Measurements from ENCODE around the gene DNAJC4. TPM values are rescaled to one million over a fixed set of nuclear protein-coding genes. Genes with fewer than 3 reads are reported as not detected.
A peak's percentile ranks its signal among the peaks of the same experiment; 100 is the strongest.

DNAJC4 gene
- total RNA-seq, 2 donors from 2014 or later = 55.8 to 63.8 TPM

DNA sequence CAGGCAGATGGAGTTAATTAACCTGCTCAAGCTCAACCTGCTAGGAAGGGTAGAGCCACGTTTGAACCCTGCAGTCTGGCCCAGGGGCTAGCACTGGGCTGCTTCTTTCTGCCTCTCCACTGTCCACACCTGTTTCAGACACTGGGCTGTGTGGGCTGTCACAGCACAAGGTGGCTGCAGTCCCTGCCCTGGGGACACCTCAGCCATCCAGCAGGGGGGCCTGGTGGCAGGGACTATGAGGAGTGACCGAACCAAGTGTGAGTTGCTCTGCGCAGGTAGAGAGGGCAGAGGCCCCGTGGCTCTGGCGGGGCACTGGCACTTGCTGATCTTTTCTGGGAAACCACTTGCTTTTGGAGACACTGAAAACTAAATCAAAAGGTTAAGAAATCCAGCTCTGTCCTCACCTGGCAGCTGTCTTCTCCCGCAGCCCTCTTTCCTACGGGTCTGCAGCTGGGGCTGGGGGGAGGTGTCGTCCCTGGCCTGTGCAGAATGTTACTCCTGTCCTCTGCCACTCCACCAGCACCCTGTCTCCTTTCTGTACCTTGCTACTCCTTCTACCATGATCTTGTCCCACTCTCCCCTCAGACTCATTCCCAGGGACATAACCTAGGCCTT, 48.3 kb downstream of the DNAJC4 start:
- Histone ChIP-seq H3K27me3 (replicated peaks; ENCODE audit: insufficient read depth) (no peaks in the 10 kb centered on the region), H3K9me3 (no peaks in the 10 kb centered on the region), H3K27ac (no peak overlapping the region), H3K36me3 (no peaks in the 10 kb centered on the region), H3K4me3 (no peak overlapping the region), H3K4me1 (replicated peaks) (peaks cover 4% of the 10 kb centered on the region)
- WGBS = 81% methylated on average over 8 of the region's 8 CpGs
- DNase-seq (ENCODE audit: low spot score) = no peak
- intact Hi-C loops (cut with DNase I) = no loop called here
- TF ChIP-seq POLR2AphosphoS5 (IDR thresholded peaks at IDR 0.05) = no peak
- TF ChIP-seq, protein P1, sequence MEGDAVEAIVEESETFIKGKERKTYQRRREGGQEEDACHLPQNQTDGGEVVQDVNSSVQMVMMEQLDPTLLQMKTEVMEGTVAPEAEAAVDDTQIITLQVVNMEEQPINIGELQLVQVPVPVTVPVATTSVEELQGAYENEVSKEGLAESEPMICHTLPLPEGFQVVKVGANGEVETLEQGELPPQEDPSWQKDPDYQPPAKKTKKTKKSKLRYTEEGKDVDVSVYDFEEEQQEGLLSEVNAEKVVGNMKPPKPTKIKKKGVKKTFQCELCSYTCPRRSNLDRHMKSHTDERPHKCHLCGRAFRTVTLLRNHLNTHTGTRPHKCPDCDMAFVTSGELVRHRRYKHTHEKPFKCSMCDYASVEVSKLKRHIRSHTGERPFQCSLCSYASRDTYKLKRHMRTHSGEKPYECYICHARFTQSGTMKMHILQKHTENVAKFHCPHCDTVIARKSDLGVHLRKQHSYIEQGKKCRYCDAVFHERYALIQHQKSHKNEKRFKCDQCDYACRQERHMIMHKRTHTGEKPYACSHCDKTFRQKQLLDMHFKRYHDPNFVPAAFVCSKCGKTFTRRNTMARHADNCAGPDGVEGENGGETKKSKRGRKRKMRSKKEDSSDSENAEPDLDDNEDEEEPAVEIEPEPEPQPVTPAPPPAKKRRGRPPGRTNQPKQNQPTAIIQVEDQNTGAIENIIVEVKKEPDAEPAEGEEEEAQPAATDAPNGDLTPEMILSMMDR (IDR thresholded peaks at IDR 0.05) = no peak
- TF ChIP-seq POLR2A (IDR thresholded peaks at IDR 0.05) = no peak

DNA sequence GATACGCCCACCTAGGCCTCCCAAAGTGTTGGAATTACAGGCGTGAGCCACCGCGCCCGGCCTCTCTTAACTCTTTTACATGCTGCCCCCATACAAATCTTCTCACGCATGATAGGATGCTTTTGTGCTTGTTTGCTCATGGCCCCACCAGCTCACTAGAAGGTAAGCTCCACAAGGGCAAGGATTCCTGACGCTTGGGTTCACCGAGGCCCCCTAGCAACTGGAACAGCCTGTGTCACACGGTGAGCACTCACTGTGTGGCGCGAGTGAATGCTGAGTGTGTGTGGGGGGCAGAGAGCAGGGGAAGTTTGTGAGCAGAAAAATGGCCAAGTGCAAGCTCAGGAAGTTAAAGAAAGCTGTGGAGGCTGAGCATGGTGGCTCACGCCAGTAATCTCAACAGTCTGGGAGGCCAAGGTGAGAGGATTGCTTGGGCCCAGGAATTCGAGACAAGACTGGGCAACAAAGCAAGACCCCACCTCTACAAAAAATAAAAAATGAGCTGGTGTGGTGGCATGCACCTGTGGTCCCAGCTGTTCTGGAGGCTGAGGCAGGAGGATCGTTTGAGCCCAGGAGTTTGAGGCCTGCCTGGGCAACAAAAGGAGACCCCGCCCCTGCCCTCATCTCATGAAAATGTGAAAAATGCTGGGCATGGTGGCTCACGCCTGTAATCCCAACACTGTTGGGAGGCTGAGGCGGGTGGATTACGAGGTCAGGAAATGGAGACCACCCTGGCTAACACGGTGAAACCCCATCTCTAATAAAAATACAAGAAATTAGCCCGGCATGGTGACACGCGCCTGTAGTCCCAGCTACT, 51.8 kb downstream of the DNAJC4 start:
- Histone ChIP-seq H3K36me3 (no peaks in the 10 kb centered on the region), H3K4me1 (replicated peaks) (peaks cover 7% of the 10 kb centered on the region), H3K9me3 (no peaks in the 10 kb centered on the region), H3K27ac (no peak overlapping the region), H3K27me3 (replicated peaks; ENCODE audit: insufficient read depth) (no peaks in the 10 kb centered on the region), H3K4me3 (no peak overlapping the region)
- no peak for DNase-seq (ENCODE audit: low spot score)
- 93% methylated on average over 22 of the region's 22 CpGs for WGBS
- intact Hi-C loops (cut with DNase I) = no loop called here
- TF ChIP-seq POLR2A (IDR thresholded peaks at IDR 0.05) = no peak
- TF ChIP-seq, protein P1 (IDR thresholded peaks at IDR 0.05) = no peak
- TF ChIP-seq POLR2AphosphoS5 (IDR thresholded peaks at IDR 0.05) = no peak

DNA sequence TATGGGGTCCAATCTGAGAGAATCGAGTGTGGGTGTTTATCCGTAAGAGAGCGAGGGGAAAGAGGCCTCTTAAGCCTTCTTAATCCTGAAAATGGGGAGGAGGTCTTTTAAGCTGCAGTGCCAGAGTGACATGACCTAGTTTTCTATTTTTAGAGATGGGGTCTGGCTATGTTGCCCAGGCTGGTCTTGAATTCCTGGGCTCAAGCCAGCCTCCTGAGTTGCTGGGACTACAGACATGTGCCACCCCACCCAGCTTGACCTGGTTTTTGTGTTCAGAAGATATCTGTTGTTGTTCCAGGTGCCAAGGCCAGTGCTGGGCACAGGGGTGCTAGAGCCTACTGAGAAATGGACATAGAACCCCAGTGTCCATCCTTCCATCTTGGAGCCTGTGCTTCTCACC, 52.7 kb downstream of the DNAJC4 start:
- intact Hi-C loops (cut with DNase I) = no loop called here
- no peaks in the 10 kb centered on the region for H3K27me3 ChIP-seq (replicated peaks; ENCODE audit: insufficient read depth)
- H3K4me1 ChIP-seq (replicated peaks) = peaks cover 7% of the 10 kb centered on the region
- WGBS = 100% methylated on average over 3 of the region's 3 CpGs
- peak overlapping the region in 1 of 2 donors; percentile 80 for H3K4me3 ChIP-seq
- no peak for DNase-seq (ENCODE audit: low spot score)
- no peaks in the 10 kb centered on the region for H3K9me3 ChIP-seq
- H3K36me3 ChIP-seq = no peaks in the 10 kb centered on the region
- no peak overlapping the region for H3K27ac ChIP-seq
- TF ChIP-seq POLR2AphosphoS5 (IDR thresholded peaks at IDR 0.05) (no peak), POLR2A (IDR thresholded peaks at IDR 0.05) (no peak)
- TF ChIP-seq, protein P1 (IDR thresholded peaks at IDR 0.05) = no peak

Other genes with a start within 250 kb of the DNAJC4 start
- gene OTUB1, start 244.1 kb upstream of the DNAJC4 start, total RNA-seq = 100 to 1,000 TPM in 1 of 2 donors, 10 to 100 TPM in 1; 79.6 to 118 TPM
- under 1 TPM; 0.36 to 0.57 TPM for gene FLRT1, start 194.6 kb upstream of the DNAJC4 start, total RNA-seq
- gene MACROD1, start 64.4 kb upstream of the DNAJC4 start, total RNA-seq = 10 to 100 TPM; 33.5 to 68.2 TPM
- gene STIP1, start 44.4 kb upstream of the DNAJC4 start, total RNA-seq = 100 to 1,000 TPM; 104 to 139 TPM
- 10 to 100 TPM in 1 of 2 donors, 1 to 10 TPM in 1; 5.3 to 12.8 TPM for gene FERMT3, start 23.8 kb upstream of the DNAJC4 start, total RNA-seq
- 10 to 100 TPM; 63.6 to 87.7 TPM for gene TRPT1, start 4.4 kb upstream of the DNAJC4 start, total RNA-seq
- gene NUDT22, start 4.3 kb upstream of the DNAJC4 start, total RNA-seq = 10 to 100 TPM; 89.5 to 90.8 TPM
- 10 to 100 TPM; 50.9 to 91.2 TPM for gene VEGFB, start 4.0 kb downstream of the DNAJC4 start, total RNA-seq
- 100 to 1,000 TPM; 138 to 164 TPM for gene FKBP2, start 10.5 kb downstream of the DNAJC4 start, total RNA-seq
- gene PPP1R14B, start 16.4 kb downstream of the DNAJC4 start, total RNA-seq = 10 to 100 TPM; 60.5 to 69.3 TPM
- gene PLCB3, start 21.0 kb downstream of the DNAJC4 start, total RNA-seq = 10 to 100 TPM; 26.3 to 43.1 TPM
- gene BAD, start 54.1 kb downstream of the DNAJC4 start, total RNA-seq = 100 to 1,000 TPM; 140 to 161 TPM
- 10 to 100 TPM; 38.8 to 94.9 TPM for gene GPR137, start 55.3 kb downstream of the DNAJC4 start, total RNA-seq
- not detected for gene KCNK4, start 60.8 kb downstream of the DNAJC4 start, total RNA-seq
- gene CATSPERZ, start 69.8 kb downstream of the DNAJC4 start, total RNA-seq = 10 to 100 TPM in 1 of 2 donors, not detected in 1; 44.3 TPM
- 10 to 100 TPM; 38.7 to 54.7 TPM for gene ESRRA, start 75.0 kb downstream of the DNAJC4 start, total RNA-seq
- 100 to 1,000 TPM; 328 to 400 TPM for gene TRMT112, start 87.0 kb downstream of the DNAJC4 start, total RNA-seq
- gene PRDX5, start 87.6 kb downstream of the DNAJC4 start, total RNA-seq = 100 to 1,000 TPM; 224 to 303 TPM
- gene CCDC88B, start 109.7 kb downstream of the DNAJC4 start, total RNA-seq = 1 to 10 TPM; 3.0 to 10.0 TPM
- 10 to 100 TPM; 18.9 to 23.7 TPM for gene RPS6KA4, start 128.6 kb downstream of the DNAJC4 start, total RNA-seq

Measured in prostate gland (tissue), 2 donors.